DOHH2 (cell line): ENCODE results near the gene AKR1C4.

Experiments
- H3F3A ChIP-seq: fragments of 200-600 bp; sonication (generic), shearing (Covaris generic); 2 replicates; pipeline ENCODE4 v1.6.0; 2016; ENCODE audit warnings: antibody characterized with exemption, mild to moderate bottlenecking; ENCODE audit not compliant: control insufficient read depth, insufficient read depth
- H3K27ac ChIP-seq: fragments of 200-600 bp; sonication (generic); 2 replicates; pipeline ENCODE4 v1.5.1; 2014; ENCODE audit warnings: low read depth, mild to moderate bottlenecking, low read length, moderate library complexity
- H3K27me3 ChIP-seq: fragments of 200-600 bp; sonication (generic); 2 replicates; pipeline ENCODE4 v1.6.1; 2014; ENCODE audit warnings: mild to moderate bottlenecking, low read length, mixed read lengths; ENCODE audit not compliant: control insufficient read depth
- H3K36me3 ChIP-seq: fragments of 200-600 bp; sonication (generic); 2 replicates; pipeline ENCODE4 v1.6.1; 2014; ENCODE audit warnings: mild to moderate bottlenecking, low read length, moderate library complexity, mixed read lengths; ENCODE audit not compliant: control insufficient read depth
- H3K4me1 ChIP-seq: fragments of 200-600 bp; sonication (generic); 2 replicates; pipeline ENCODE4 v1.6.1; 2014; ENCODE audit warnings: mild to moderate bottlenecking, low read length, mixed read lengths; ENCODE audit not compliant: control insufficient read depth
- H3K4me2 ChIP-seq: fragments of 200-600 bp; sonication (generic); 2 replicates; pipeline ENCODE4 v1.6.0; 2014; ENCODE audit warnings: mild to moderate bottlenecking, low read length, moderate library complexity
- H3K4me3 ChIP-seq: fragments of 200-600 bp; sonication (generic); 2 replicates; pipeline ENCODE4 v1.5.1; 2014; ENCODE audit warnings: mild to moderate bottlenecking, low read length, mixed read lengths
- H3K79me2 ChIP-seq: fragments of 200-600 bp; sonication (generic); 2 replicates; pipeline ENCODE4 v1.6.1; 2014; ENCODE audit warnings: mild to moderate bottlenecking, low read length, mixed read lengths; ENCODE audit not compliant: control insufficient read depth
- H3K9me2 ChIP-seq: fragments of 200-600 bp; sonication (generic); replicated peaks from 2 replicates; pipeline ENCODE4 v1.6.1; 2014; ENCODE audit warnings: mild to moderate bottlenecking, low read length, mixed read lengths; ENCODE audit not compliant: control insufficient read depth
- H3K9me3 ChIP-seq: fragments of 200-600 bp; sonication (generic); 2 replicates; pipeline ENCODE4 v1.6.1; 2014; ENCODE audit warnings: antibody characterized with exemption, low read length, mixed read lengths; ENCODE audit not compliant: control insufficient read depth, insufficient read depth
- H4K20me1 ChIP-seq: fragments of 200-600 bp; sonication (generic); 2 replicates; pipeline ENCODE4 v1.6.0; 2014; ENCODE audit warnings: low read depth, mild to moderate bottlenecking, antibody characterized with exemption, low read length, moderate library complexity; ENCODE audit not compliant: control insufficient read depth, insufficient read depth
- CTCF ChIP-seq: fragments of 200-600 bp; sonication (generic); IDR thresholded peaks from one replicate; pipeline ENCODE4 v1.5.1; 2014; ENCODE audit warnings: antibody characterized with exemption, mild to moderate bottlenecking, low read depth, low read length; ENCODE audit not compliant: poor library complexity, severe bottlenecking
- EZH2phosphoT487 ChIP-seq: fragments of 200-600 bp; sonication (generic); IDR thresholded peaks from 2 replicates; pipeline ENCODE4 v1.6.1; 2017; ENCODE audit warnings: borderline replicate concordance, mild to moderate bottlenecking, antibody characterized with exemption, low read length, moderate library complexity, mixed read lengths

The AKR1C4 gene

GRCh38 chr10:5266351-5266750 is 69.7 kb downstream of the AKR1C4 start:
- no peak overlapping the region for H3K4me3 ChIP-seq
- H3K36me3 ChIP-seq, result no peaks in the 10 kb centered on the region
- no peak overlapping the region for H3K27ac ChIP-seq
- H3K27me3 ChIP-seq, result no peaks in the 10 kb centered on the region
- H3K9me3 ChIP-seq, result no peaks in the 10 kb centered on the region
- TF ChIP-seq CTCF (no peak), EZH2phosphoT487 (no peak)
- no peaks in the 10 kb centered on the region for H4K20me1 ChIP-seq
- no peaks in the 10 kb centered on the region for H3K79me2 ChIP-seq
- no peaks in the 10 kb centered on the region for H3F3A ChIP-seq
- H3K9me2 ChIP-seq, result no peaks in the 10 kb centered on the region
- H3K4me1 ChIP-seq, result no peaks in the 10 kb centered on the region
- no peak overlapping the region for H3K4me2 ChIP-seq

- H3K27me3 ChIP-seq, result no peaks in the 10 kb centered on the region
- no peak overlapping the region for H3K4me2 ChIP-seq
- H4K20me1 ChIP-seq, result no peaks in the 10 kb centered on the region
- no peak overlapping the region for H3K27ac ChIP-seq
- H3K9me2 ChIP-seq, result no peaks in the 10 kb centered on the region
- TF ChIP-seq EZH2phosphoT487, result no peak
- TF ChIP-seq CTCF, result no peak
- no peaks in the 10 kb centered on the region for H3F3A ChIP-seq
- no peaks in the 10 kb centered on the region for H3K9me3 ChIP-seq
- H3K4me1 ChIP-seq, result no peaks in the 10 kb centered on the region
- H3K79me2 ChIP-seq, result no peaks in the 10 kb centered on the region
- no peak overlapping the region for H3K4me3 ChIP-seq
- H3K36me3 ChIP-seq, result no peaks in the 10 kb centered on the region
These were observed 70.2 kb downstream of the AKR1C4 start for GRCh38 chr10:5266804-5267203.

GRCh38 chr10:5268234-5268633 is 71.6 kb downstream of the AKR1C4 start:
- Histone ChIP-seq H4K20me1 (no peaks in the 10 kb centered on the region), H3K4me2 (no peak overlapping the region), H3K9me2 (no peaks in the 10 kb centered on the region), H3K27me3 (no peaks in the 10 kb centered on the region), H3K36me3 (no peaks in the 10 kb centered on the region), H3K4me3 (no peak overlapping the region), H3K9me3 (no peaks in the 10 kb centered on the region), H3F3A (no peaks in the 10 kb centered on the region), H3K4me1 (no peaks in the 10 kb centered on the region), H3K79me2 (no peaks in the 10 kb centered on the region), H3K27ac (no peak overlapping the region)
- TF ChIP-seq EZH2phosphoT487, result no peak
- TF ChIP-seq CTCF, result no peak
